ENCODE results near the gene GFER.
A peak's percentile ranks its signal among the peaks of the same experiment; 100 is the strongest.
"Not testable (repeated sequence)": the region's sequence is repeated elsewhere in the genome, so short reads cannot be mapped to it uniquely, and the experiment has no call there.

The GFER gene

DNA sequence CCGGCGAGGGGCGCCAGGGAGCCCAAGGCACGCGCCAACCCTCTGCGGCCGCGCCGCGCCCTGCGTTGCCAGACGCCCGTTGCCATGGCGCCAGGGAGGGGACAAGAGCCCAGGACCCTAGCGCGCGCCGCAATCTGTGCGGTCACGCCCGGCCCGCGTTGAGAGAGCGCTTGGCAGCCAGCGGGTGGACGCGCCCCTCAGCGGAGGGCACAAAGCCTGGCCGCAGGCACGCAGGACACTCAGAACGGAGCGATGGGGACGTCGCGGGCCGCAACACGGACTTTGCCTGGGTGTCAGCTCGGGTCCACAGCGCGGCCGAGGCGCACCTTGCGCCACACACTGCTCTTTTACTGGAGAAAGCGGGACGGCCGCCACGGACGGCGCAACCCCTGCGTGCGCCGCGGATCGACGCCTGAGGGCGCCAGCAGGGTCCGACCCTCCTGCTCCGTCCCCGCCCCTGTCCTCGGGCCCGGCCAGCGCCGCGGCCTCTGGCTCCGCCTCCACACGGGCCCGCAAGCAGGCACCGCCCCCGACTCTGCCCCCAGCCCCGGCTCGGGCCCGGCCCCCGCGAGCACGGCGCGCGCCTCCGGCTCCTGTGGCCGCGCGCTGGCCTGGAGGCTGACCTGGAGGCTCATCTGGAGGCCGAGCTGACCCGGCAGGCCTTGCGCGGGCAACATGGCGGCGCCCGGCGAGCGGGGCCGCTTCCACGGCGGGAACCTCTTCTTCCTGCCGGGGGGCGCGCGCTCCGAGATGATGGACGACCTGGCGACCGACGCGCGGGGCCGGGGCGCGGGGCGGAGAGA, at the start of gene GFER:
Gene GFER, plus strand, starts transcription at position 650 of the 803 bp plus-strand sequence. Its CDS starts 26 bp downstream, at position 676.
- peak; percentile 93 to 99 (median 98) for DNase-seq

DNA sequence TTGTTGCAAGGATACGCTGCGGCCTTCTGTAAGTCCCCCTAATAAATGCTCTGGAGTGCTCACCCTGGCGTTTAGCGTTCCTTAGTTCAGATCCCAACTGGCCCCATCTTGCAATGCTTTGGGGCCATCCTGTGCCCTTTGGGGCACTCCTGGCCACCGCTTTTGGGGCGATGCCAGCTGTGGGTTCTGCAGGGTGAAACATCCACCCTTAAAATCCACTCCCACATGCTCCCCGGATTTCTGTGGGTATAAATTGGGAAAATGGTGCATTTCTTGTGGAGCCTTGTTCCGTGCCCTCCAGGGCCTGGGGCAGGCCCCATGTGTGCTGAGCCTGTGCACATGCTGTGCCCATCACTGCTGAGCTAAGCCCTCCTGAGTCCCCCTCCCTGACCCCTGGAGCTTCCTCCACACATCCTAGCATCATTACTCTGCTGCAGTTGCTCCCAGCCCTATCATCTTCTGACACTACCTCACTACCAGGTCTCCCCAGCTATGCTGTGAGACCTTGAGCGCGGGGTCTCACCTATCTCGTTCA, 47.0 kb upstream of the GFER start:
- DNase-seq: no peak

DNA sequence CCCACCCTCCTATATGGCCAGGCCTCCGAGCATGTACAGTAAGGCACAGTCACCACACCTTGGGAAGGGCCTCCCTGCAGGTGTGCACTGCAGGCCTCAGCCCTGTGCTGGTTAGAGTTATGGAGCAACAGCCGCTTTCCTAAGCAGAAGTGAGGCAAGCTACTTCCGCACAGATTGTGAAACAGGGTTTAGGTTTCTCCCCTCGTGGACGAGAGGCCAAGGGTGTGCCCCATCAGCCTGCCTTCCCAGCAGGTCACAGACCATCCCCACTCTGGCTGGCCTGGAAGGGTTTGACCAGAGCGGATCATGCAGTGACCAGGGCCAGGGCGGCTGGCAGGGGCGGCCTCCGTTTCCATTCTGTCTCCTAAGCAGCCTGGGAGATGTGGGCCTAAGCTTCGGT, 45.7 kb upstream of the GFER start:
- peak; percentile 81 to 84 (median 84) for DNase-seq

DNA sequence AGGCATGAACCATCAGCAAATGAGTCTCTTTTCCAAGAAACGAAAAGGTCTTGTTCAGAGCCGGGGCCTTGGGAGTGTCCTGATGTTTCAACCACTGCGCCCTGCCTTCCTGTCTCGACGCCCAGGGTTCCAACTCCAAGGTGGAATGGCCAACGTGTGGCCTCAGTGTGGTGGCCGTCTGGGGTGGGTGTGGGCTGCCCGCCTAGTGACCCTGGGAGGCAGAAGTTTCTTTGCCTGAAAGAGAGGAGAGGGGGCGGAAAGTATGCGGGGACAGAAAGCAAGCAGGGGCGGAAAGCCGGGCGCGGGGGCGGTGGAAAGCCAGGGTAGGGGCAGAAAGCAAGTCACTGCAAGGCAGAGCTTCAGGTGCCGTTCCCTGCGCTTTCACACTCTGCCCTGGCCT, 45.1 kb upstream of the GFER start:
- DNase-seq: no peak

DNA sequence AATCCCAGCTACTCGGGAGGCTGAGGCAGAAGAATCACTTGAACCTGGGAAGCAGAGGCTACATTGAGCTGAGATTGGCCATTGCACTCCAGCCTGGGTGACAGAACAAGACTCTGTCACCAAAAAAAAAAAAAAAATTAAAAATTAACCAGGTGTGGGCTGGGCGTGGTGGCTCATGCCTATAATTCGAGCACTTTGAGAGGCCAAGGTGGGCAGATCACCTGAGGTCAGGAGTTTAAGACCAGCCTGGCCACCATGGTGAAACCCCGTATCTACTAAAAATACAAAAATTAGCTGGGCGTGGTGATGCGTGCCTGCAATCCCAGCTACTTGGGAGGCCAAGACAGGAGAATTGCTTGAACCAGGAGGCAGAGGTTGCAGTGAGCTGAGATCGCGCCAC, 44.2 kb upstream of the GFER start:
- DNase-seq: not testable (repeated sequence)

DNA sequence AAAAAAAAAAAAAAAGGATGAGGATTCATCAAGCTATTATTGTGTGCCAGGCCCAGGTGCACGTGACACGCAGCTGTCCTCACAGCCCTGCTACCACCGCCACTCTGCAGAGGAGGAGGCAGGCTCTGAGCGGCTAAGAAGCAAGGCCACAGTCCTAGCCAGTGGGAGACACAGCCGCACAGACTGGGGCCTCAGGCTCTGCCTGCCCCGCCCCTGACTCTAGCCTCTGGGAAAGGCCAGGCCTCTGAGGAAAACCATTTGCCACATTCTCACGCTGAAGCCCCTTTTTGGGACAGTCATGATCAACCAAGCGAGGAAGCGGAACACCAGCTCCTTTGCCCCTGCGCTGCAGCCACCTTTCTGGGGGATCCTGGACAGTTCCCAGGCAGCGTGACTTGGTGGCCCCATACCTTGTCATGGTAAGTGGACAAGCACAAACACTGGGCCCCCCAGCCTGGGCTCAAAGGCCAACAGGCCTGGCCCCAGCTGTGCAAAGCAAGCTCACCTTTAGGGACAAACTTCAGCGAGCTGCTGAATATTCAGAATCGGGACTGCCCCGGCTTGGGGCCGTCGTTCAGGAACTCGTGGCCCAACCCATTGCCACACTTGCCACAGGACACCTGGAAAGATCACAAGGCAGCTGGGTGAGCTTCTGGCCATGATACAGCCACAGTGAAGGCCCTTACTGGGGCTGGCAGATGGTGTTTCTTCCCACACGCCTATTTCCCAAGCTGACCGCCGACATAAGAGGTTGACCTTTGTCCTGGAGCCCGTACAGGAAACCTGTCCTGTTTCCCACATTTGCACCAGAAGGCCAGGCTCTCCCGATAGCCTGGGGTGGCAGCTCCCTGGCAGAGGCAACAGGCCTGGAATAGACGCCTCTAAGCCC, 43.5 kb upstream of the GFER start:
- DNase-seq: no peak

DNA sequence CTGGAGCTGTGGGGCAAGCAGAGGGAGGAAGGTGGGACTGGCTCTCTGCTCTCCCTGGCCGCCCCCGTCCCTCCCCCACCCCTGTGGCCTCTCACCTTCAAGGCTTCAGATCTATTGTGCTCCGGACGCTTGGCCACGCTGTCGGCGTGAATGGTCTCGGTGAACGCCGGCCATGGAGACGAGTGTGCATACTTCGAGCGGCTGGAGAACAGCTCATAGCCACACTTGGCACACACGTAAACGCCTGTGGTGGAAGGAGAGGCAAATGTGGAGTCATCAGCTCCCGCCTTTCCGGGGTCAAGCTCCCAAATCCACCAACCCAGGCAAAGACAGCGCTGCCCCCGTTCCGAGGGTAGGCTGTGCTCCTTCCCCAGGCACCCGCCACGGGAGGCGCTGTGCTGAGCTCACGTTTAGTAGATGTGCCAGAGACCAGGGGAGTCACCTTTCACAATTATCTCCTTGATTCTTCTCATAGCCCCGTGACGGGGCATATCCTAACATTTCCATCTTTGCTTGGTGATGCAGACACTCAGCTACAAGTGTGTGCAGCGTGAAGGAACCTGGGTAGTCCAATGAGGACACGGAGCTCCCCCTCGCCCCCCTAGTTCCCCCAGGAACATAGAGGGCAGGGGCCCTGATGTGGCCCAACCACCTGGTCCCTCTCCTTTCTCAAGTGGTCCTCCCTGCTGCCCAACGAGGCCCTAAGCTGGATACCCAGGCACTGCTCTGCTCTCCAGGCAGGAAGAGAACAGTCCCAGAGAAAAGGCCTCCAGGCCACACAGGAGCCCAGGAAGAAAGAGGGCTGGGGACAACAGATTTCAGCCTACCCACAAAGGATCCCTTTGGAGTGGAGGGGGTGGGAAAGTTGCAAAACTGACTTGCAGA, 42.6 kb upstream of the GFER start:
- no peak for DNase-seq

DNA sequence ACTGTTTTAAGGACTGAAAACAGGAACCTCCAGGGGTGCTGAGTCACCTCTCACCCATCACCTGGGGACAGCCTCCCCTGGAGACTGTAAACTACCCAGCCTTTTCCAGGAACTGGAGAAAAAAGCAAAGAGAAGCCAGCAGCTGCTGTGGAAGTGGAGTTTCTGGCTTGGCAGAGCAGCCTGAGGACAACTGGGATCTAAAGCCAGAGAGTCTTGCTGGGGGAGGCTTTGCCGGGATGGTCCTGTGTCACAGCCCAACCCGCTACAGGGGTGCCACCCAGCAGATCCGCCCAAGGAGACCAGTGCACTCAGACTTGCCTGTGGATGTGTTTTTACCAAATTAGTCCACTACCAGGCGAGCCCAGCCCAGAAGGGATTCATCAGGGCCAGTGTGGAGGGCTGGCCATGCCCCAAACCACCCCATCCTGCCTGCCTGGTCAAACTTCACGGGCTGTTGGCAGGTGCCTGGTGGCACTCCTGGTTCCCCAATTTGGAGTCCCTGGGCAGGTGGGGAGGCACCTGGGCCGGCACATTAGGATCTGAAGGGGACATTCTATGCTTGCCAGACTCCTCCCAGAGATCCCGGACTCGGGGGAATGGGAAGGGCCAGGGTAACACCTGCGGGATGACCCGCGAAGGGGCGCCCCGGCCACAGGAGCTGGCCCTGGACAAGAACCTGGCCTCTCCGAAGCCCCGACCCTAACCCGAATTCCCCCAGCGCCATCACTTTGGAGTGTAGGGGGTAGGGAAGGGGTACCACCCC, 41.8 kb upstream of the GFER start:
- peak; percentile 54 to 71 (median 64) for DNase-seq

DNA sequence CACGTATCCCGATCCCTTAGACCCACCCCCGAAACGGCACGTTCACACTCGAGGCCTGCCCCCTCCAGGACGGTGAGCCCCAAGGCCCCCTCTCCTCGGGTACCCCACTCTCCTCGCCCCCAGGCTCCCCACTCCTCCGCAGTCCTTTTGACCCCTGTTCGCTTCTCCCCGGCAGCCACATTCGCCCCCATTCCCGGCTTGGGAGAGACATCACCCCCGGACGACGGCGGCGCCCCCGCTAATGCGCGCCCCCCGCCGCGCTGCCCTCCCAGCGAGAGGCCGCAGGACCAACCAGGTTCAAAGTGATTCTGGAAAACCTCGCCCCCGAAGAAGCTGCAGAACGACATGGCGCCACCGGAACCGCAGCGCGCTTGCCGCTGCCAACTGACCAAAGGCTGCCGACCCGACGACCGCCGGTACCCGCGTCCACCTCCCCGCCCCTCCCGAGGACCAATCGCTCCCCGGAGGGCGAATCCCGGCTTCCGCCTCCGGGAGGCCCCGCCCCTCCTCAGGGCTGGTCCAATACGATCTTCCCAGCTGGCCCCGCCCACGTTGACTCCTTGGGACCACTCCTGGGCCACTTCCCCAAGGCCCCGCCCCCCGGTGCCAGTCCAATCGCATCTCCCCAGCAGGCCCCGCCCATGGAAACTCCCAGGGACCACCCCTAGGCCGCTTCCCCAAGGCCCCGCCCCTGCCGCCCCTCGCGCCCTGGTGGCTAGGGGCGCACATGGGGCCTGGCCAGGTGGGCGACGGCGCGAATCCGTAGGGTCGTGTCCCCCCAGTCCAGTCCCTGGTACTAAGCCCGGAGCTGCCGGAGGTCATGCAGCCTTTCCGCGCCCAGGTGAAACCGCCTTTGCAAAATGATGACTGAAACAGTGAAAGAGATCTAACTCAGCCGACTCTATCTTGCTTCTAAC, 40.9 kb upstream of the GFER start, which contains the start of gene MSRB1:
Gene MSRB1, minus strand, starts transcription at position 390 of the 917 bp plus-strand sequence. Its CDS starts 43 bp downstream, at position 347.
- DNase-seq: peak; percentile 100

DNA sequence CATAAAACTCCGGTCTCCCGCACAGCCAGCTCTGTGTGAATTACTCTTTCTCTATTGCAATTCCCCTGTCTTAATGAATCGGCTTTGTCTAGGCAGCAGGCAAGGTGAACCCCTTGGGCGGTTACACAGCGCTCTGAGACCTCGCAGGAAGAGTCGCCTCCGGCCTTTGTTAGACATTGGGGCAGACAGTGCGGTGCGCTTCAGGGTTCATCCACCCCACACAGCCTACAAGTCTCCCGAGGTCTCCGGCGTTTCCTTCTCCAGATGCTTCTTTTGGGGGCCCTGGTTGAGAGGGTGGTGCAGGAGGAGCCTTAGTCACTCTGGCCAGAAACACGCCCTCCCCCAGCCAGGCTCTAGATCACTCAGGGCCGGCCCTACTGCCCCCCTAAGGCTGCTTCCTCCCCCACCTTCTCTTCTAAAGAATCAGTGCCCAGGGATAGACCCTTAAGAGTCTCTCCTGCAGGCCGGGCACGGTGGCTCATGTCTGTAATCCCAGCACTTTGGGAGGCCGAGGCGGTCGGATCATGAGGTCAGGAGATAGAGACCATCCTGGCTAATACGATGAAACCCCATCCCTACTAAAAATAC, 39.3 kb upstream of the GFER start:
- DNase-seq: no peak

DNA sequence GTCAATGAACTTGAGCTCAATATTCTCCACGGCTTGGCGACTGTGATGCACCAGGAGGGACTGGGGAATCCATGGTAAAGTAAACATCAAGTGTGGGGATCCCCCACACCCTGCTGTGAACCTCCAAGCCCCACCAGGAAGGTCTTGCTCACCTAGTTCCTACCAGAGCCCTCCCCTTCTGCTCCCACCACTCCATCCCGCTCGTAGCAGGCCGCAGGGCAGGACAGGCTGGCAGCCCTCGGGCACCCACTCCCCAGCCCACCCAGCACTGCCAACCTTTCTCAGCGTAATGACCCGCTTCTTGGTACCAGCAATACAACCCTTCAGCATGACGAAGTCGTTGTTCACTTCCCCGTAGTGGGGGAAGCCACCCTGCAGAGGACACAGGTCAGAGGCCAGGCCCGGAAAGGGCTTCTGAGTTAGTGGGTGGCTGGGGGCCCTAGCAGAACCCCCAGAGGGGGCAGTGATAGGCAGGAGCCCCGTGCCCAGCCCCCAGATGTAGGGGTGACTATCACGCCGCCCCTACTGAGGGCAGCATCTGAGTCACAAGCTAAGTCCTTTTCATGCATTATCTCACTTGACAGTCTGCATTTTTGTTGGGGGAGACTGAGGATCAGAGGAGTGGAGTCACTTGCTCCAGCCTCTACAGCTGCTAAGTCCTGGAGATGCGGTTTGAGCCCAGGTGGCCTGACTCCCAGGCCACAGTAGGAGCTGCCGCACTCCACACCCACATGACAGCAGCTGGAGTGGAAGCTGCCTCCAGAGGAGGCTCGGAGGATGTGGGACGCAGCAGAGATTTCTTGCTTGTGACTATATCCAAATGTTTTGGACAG, 38.2 kb upstream of the GFER start:
- no peak for DNase-seq

DNA sequence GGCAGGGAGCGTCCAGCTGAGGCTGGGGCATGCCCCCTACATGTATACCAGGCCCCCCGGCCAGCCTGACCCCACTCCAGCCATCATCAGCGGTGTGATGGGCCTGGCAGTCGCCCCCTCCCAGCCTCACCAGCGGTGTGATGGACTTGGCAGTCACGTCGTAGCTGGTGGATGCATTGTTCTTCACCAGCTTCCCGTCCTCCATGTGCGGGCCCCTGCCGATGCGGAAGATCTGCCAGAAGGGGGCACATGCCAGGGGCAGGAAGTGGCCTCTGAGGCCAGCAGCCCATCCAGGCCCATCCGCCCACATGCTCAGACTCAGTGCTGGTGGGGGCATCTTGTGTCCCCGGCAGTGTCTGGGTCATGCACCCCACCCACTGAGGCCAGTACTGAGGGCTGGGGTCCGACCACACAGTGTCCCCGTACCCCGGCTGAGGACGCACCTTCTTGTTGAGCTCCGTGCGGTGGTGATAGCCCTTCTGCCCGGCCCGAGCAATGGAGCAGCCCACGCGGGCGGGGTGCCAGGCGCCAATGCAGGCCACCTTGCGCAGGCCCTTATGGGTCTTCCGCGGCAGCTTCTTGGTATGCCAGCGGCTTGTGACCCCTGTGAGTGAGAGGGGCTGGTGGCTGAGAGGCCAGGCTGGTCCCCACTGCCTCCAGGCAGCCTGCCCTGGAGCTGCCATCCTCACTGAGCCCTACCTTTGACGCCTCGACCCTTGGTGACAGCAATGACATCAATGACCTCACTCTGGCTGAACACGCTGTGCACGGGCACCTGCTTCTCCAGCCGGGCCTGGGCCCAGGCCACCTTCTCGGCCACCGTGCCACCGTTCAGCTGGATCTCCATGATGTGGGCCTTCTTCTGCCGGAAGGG, 37.3 kb upstream of the GFER start:
- DNase-seq: no peak

DNA sequence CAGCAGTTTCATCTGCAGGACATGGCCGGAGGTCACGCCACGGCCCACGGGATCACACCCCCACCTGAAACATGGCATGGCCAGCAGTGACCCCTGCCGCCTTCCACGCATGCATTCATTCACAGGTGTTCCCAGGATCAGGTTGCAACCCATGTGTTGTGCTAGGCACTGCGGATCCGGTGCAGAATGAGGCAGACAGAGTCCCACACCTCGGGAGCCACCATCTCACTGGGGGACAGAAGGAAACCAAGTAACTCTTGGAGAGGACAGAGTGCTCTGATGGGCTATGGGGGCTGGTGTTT, 36.7 kb upstream of the GFER start:
- DNase-seq: no peak

DNA sequence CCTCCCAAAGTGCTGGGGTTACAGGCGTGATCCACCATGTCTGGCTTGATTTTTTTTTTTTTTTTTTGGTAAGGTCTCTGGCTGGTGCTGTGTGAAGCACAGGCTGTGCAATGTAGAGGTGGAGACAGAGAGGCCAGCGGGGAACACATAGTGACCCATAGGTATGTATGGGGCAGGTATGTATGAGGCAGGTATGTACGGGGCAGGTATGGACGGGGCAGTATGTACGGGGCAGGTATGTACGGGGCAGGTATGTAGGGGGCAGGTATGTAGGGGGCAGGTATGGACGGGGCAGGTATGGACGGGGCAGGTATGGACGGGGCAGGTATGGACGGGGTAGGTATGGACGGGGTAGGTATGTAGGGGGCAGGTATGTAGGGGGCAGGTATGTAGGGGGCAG, 34.5 kb upstream of the GFER start:
- DNase-seq: no peak

DNA sequence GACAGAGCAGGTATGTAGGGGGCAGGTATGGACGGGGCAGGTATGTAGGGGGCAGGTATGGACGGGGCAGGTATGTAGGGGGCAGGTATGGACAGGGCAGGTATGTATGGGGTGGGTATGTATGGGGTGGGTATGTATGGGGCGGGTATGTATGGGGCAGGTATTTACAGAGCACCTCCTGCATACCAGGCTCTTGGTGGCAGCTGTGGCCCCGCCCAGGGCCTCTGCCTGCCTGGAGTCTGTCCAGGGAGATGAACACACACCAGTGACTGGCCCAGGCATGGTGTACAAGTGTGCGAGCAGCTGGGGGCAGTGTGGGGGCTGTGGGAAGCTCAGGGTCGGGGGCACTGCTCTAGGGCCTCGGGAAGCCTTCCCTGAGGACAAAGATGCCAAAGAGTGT, 33.9 kb upstream of the GFER start:
- DNase-seq: no peak

DNA sequence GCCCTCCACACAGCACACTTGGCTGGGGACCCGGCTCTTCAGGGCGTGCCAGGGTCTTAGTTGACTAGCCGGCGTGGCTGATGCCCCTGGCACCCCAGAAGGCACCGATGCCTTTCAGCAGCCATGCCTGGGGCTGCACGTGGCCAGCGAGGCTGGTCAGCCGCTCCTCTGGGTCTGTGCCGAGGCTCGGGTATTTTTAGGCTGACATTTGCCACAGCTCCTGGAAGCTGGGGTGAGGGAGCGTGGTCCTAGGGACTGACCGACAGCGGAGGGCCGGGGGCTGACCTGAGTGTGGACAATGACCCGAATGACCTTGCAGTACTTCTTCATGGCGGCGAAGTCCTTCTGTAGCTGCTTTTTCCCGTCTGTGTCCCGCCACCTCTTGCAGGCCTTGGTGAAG, 33.4 kb upstream of the GFER start:
- no peak for DNase-seq

DNA sequence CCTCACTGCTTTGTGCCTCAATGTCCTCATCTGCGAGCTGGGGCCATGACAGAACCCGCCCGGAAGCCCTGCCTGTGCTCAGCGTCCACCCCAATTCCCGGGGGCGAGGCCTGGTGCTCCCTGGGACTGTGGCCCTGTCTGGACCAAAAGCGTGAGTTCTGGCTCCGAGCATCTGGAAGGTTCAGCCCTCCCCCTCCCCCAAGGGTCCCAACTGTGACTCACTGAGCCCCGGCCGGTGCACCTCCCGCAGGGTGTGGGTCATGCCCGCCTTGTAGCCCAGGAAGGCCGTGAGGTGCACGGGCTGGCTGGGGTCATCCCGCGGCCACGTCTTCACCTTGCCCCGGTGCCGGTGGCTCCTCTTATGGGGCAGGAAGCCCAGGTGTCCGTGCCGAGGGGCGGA, 30.3 kb upstream of the GFER start:
- DNase-seq: no peak

DNA sequence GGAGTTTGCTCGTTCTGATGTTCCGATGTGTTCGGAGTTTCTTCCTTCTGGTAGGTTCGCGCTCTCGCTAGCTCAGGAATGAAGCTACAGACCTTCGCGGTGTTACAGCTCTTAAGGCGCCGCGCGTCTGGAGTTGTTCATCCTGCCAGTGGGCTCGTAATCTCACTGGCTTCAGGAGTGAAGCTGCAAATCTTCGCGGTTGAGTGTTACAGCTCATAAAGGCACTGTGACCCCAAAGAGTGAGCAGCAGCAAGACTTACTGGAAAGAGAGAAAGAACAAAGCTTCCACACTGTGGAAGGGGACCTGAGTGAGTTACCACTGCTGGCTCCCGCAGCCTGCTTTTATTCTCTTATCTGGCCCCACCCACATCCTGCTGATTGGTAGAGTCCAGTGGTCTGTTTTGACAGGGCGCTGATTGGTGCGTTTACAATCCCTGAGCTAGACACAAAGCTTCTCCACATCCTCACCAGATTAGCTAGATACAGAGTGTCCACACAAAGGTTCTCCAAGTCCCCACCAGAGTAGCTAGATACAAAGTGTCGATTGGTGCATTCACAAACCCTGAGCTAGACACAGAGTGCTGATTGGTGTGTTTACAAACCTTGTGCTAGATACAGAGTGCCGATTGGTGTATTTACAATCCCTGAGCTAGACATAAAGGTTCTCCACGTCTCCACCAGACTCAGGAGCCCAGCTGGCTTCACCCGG, 26.4 kb upstream of the GFER start:
- DNase-seq: not testable (repeated sequence)

Measured in suppressor macrophage treated with lipopolysaccharide for 1 hour (primary cell).